BJ (cell line): ENCODE data around the gene RIN2. TPM values are rescaled to one million over a fixed set of nuclear protein-coding genes. Genes with fewer than 3 reads are reported as not detected.

ENCODE experiments used
- CTCF ChIA-PET: fragments of 350-600 bp; formaldehyde crosslinking; extraction: SDS; loops from one replicate; lab custom pipeline; 2021; ENCODE audit warnings: antibody characterized with exemption, inconsistent platforms; lab: Yijun Ruan, JAX
- POLR2A ChIA-PET: fragments of 300-600 bp; sonication (Branson Sonifier 250); formaldehyde crosslinking; extraction: SDS; loops from one replicate; lab custom pipeline; 2021; ENCODE audit warnings: antibody characterized with exemption; lab: Charles Lee
- DNase-seq: peaks from one replicate; pipeline ENCODE4 v3.0.0-alpha.2; 2011; ENCODE audit warnings: low read depth
- H3K27me3 ChIP-seq: 2 replicates; pipeline ENCODE4 v1.6.0; 2011; ENCODE audit warnings: low read length; ENCODE audit not compliant: control insufficient read depth, insufficient read depth
- H3K36me3 ChIP-seq: 2 replicates; pipeline ENCODE4 v1.5.1; 2011; ENCODE audit warnings: low read length; ENCODE audit not compliant: control insufficient read depth, insufficient read depth
- H3K4me3 ChIP-seq: 2 replicates; pipeline ENCODE4 v1.5.1; 2011; ENCODE audit warnings: low read depth, mild to moderate bottlenecking, control low read depth, low read length
- CTCF ChIP-seq: IDR thresholded peaks from 2 replicates; pipeline ENCODE4 v1.5.1; 2011; ENCODE audit warnings: low read depth, mild to moderate bottlenecking, control low read depth, inconsistent platforms, low read length, moderate library complexity; ENCODE audit not compliant: insufficient read depth
- polyA minus RNA-seq: library from RNA; depleted of rRNA, polyadenylated mRNA; stranded (reverse); fragments of >200 nt; gene quantifications from 2 replicates; pipeline ENCODE4 v1.2.3, GENCODE V29; 2011; rRNA and poly(A)+ RNA removed
- polyA plus RNA-seq: library from polyadenylated mRNA; depleted of rRNA; stranded (reverse); fragments of >200 nt; gene quantifications from 2 replicates; pipeline ENCODE4 v1.2.3, GENCODE V29; 2011; rRNA removed

Gene RIN2, protein sequence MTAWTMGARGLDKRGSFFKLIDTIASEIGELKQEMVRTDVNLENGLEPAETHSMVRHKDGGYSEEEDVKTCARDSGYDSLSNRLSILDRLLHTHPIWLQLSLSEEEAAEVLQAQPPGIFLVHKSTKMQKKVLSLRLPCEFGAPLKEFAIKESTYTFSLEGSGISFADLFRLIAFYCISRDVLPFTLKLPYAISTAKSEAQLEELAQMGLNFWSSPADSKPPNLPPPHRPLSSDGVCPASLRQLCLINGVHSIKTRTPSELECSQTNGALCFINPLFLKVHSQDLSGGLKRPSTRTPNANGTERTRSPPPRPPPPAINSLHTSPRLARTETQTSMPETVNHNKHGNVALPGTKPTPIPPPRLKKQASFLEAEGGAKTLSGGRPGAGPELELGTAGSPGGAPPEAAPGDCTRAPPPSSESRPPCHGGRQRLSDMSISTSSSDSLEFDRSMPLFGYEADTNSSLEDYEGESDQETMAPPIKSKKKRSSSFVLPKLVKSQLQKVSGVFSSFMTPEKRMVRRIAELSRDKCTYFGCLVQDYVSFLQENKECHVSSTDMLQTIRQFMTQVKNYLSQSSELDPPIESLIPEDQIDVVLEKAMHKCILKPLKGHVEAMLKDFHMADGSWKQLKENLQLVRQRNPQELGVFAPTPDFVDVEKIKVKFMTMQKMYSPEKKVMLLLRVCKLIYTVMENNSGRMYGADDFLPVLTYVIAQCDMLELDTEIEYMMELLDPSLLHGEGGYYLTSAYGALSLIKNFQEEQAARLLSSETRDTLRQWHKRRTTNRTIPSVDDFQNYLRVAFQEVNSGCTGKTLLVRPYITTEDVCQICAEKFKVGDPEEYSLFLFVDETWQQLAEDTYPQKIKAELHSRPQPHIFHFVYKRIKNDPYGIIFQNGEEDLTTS
- 25.2 and 29.4 TPM in 2 replicates for polyA plus RNA-seq
- 53.3 and 69.2 TPM in 2 replicates for polyA minus RNA-seq

DNA sequence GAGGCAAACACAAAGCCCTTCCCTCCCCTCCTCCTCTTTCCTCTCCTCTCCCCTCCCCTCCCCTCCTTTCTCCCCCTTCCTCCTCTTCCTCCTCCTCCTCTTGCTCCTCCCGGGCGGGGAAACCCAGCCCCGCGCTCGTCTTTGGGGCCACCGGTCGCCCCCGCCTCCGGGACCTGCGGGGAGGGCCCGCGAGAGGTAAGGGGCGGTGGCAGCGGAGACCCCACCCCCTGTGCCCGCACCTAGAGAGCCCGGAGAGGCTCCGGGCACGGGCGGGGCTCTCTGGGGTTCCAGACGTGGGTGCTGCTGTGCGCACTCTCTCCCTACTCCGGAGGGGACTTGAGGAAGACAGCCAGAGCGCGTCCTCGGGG is at the start of gene RIN2:
TSS of gene RIN2 (plus strand) at position 126 of the 368 bp plus-strand sequence. CDS start 131,344 bp downstream, outside the sequence.
- CTCF ChIA-PET, result interaction anchor here (0.8 to 1.3 kb wide), 5 partner anchors 12 to 68 kb away, joined by 3 to 4 read pairs (median 3); no protein-coding TSS in a partner anchor
- no peak for DNase-seq
- Histone ChIP-seq H3K27me3 (no peaks in the 10 kb centered on the region), H3K36me3 (no peaks in the 10 kb centered on the region), H3K4me3 (peak within 1 kb of the TSS; percentile 71)
- POLR2A ChIA-PET, result interaction anchor here (0.6 to 1.6 kb wide), 5 partner anchors 12 to 1250 kb away, joined by 3 to 13 read pairs (median 4); partner anchors contain the start of gene SEC23B
- no peak for TF ChIP-seq CTCF

DNA sequence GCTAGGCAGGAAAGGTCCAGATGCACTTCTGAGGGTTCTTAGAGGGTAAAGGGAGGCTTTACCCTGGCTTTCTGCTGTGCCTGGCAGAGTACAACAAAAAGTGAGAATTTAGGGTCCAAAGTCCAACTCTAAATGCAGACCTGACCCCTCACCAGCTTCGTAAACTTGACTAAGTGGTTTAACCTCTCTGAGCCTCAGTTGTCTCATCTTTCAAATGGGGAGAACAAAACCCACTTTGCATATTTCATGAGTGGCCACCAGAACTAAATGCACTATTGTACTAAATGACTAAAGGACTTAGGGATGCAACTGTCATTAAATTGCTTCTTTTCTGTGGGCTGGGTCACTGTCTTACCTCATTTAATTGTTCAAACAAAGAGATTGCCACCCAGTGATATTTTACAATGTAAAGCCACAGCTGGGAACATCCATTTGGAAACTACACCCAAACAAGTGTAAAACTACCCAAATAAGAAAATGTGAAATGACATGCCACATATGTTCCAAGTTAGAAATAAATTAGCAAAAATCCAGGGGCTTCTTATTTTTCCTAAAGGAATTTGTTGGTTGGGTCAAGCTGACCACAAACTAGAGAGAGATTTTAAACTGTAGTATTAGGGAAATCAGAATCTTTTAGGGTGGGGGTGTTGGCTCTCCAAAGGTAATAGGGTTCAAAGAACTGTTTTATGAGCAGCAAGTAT is 48.3 kb upstream of the RIN2 start:
- no peak overlapping the region for H3K4me3 ChIP-seq
- no peak for TF ChIP-seq CTCF
- no peaks in the 10 kb centered on the region for H3K36me3 ChIP-seq
- H3K27me3 ChIP-seq, result peaks cover 7% of the 10 kb centered on the region
- no peak for DNase-seq
- ChIA-PET POLR2A (no interaction called here), CTCF (no interaction called here)

DNA sequence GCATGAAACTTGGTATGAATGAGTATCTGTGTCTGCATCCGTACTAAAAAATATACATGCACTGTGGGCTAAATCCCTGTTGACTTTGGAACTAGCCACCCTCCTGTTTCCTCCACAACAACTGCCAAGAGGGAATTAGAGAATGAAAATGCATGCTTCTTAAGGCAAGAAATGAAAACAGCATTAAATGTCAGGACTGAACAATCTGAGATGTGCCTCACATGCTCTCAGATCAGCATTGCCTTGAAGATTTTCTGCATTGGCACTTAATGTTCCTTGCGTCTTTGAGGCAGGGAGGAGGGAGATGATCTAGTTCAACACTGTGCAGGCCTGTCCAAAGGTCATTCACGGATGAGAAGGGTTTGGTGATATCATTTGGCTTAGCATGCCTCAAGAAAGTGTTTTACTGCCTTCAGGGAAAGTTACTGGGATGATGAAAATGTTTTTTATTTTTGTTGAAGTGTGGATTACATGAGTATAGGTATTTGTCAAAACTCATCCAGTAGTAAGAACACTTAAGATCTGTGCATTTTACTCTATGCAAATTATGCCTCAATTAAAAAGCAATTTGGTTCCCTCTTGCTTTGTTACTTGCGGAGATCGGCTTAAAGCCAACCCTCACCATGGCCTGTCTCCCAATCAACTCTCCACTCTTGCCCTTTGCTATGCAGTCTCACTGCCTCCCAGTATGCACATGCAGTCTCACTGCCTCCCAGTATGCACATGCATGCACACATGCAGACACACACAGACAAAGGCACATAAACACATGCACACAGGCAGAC is 47.5 kb upstream of the RIN2 start:
- no peak overlapping the region for H3K4me3 ChIP-seq
- POLR2A ChIA-PET, result no interaction called here
- CTCF ChIA-PET, result no interaction called here
- H3K36me3 ChIP-seq, result no peaks in the 10 kb centered on the region
- peaks cover 7% of the 10 kb centered on the region for H3K27me3 ChIP-seq
- no peak for DNase-seq
- no peak for TF ChIP-seq CTCF

- TF ChIP-seq CTCF, result no peak
- POLR2A ChIA-PET, result no interaction called here
- no peak overlapping the region for H3K4me3 ChIP-seq
- no peaks in the 10 kb centered on the region for H3K36me3 ChIP-seq
- peaks cover 5% of the 10 kb centered on the region for H3K27me3 ChIP-seq
- DNase-seq, result no peak
- CTCF ChIA-PET, result no interaction called here
These were observed 46.9 kb upstream of the RIN2 start for GRCh38 chr20:19711126-19711525.
